GM12878 (cell line): ENCODE data around the gene P3H2. TPM values are rescaled to one million over a fixed set of nuclear protein-coding genes. Genes with fewer than 3 reads are reported as not detected.
A peak's percentile ranks its signal among the peaks of the same experiment; 100 is the strongest.

Source experiments
- ATAC-seq: fragments of 200-7000 bp; cut with Tn5 transposase; 3 replicates; pipeline ENCODE4 v1.9.1; 2020; ENCODE audit warnings: mild to moderate bottlenecking, moderate library complexity
- BruUV-seq: library from RNA; stranded (reverse); fragments of 400-500 nt; replicated peaks from 2 replicates; lab custom pipeline; 2021; lab: Mats Ljungman, UMichigan
- CTCF ChIA-PET: fragments of 300-600 bp; sonication (Branson Sonifier 250); formaldehyde crosslinking; extraction: SDS; loops from one replicate; lab custom pipeline; 2021; ENCODE audit warnings: inconsistent platforms; lab: Yijun Ruan, JAX
- POLR2A ChIA-PET: fragments of 350-600 bp; formaldehyde crosslinking; extraction: SDS; loops from one replicate; lab custom pipeline; 2021; ENCODE audit warnings: inconsistent platforms; lab: Charles Lee
- RAD21 ChIA-PET: fragments of 300-600 bp; sonication (Branson Sonifier 250); formaldehyde crosslinking; loops from one replicate; lab custom pipeline; 2023; ENCODE audit warnings: antibody characterized with exemption; ENCODE audit not compliant: unreplicated experiment; lab: Charles Lee
- SMC1A ChIA-PET: fragments of 300-600 bp; sonication (Branson Sonifier 250); formaldehyde crosslinking; loops from one replicate; lab custom pipeline; 2023; ENCODE audit not compliant: unreplicated experiment, uncharacterized antibody; lab: Charles Lee
- DNase-seq: peaks from one replicate; pipeline ENCODE4 v3.0.0-alpha.2; 2011; ENCODE audit warnings: low read depth, low spot score
- FAIRE-seq: peaks from 3 replicates; lab custom pipeline; 2011; peaks lifted over from hg19 to GRCh38; lab: Jason Lieb, UNC
- H2AFZ ChIP-seq: 2 replicates; pipeline ENCODE4 v1.6.0; 2011; ENCODE audit warnings: low read depth, low read length, control low read depth; ENCODE audit not compliant: control insufficient read depth
- H3K27ac ChIP-seq: 2 replicates; pipeline ENCODE4 v1.5.1; 2011; ENCODE audit warnings: control low read depth; ENCODE audit not compliant: control insufficient read depth, insufficient read depth
- H3K27me3 ChIP-seq, 2 experiments: replicated peaks in 1 of 2; 2 replicates each; pipeline versions ENCODE4 v1.6.0 to v1.6.1; 2011; ENCODE audit warnings: low read length in 1 of 2; ENCODE audit not compliant: control insufficient read depth in 2 of 2, insufficient read depth in 2 of 2
- H3K36me3 ChIP-seq, 2 experiments: 2 replicates each; pipeline ENCODE4 v1.5.1; 2011; ENCODE audit warnings: low read length in 1 of 2; ENCODE audit not compliant: control insufficient read depth in 2 of 2, insufficient read depth in 2 of 2
- H3K4me1 ChIP-seq: 2 replicates; pipeline ENCODE4 v1.6.1; 2011; ENCODE audit warnings: mild to moderate bottlenecking, low read length, moderate library complexity, mixed read lengths; ENCODE audit not compliant: control insufficient read depth, insufficient read depth
- H3K4me2 ChIP-seq: 2 replicates; pipeline ENCODE4 v1.6.0; 2011; ENCODE audit warnings: control low read depth; ENCODE audit not compliant: control insufficient read depth, insufficient read depth
- H3K4me3 ChIP-seq: fragments of 200-600 bp; sonication (generic); 2 replicates; pipeline ENCODE4 v1.5.1; 2016
- H3K79me2 ChIP-seq: 2 replicates; pipeline ENCODE4 v1.6.0; 2011; ENCODE audit warnings: low read length; ENCODE audit not compliant: control insufficient read depth, insufficient read depth
- H3K9ac ChIP-seq: 2 replicates; pipeline ENCODE4 v1.8.0; 2011; ENCODE audit warnings: low read length, control low read depth, mixed read lengths; ENCODE audit not compliant: control insufficient read depth, insufficient read depth
- H3K9me3 ChIP-seq: replicated peaks from 3 replicates; pipeline ENCODE4 v1.5.1; 2011; ENCODE audit warnings: mild to moderate bottlenecking, low read length; ENCODE audit not compliant: control insufficient read depth, insufficient read depth
- H4K20me1 ChIP-seq: 2 replicates; pipeline ENCODE4 v1.6.0; 2011; ENCODE audit not compliant: control insufficient read depth, insufficient read depth
- BMI1 ChIP-seq: fragments of 450-650 bp; IDR thresholded peaks from 2 replicates; pipeline ENCODE4 v1.6.1; 2016; ENCODE audit warnings: mild to moderate bottlenecking, moderate library complexity, borderline replicate concordance
- ETV6 ChIP-seq, 2 experiments: fragments of 450-650 bp in 1 of 2; IDR thresholded peaks in 1 of 2; conservative IDR thresholded peaks in 1 of 2; 2 replicates each; pipeline ENCODE4 v1.6.1; 2014; ENCODE audit warnings: antibody characterized with exemption in 1 of 2, borderline replicate concordance in 1 of 2, low read depth in 1 of 2, mild to moderate bottlenecking in 1 of 2, moderate library complexity in 1 of 2
- IRF4 ChIP-seq: IDR thresholded peaks from 2 replicates; pipeline ENCODE4 v1.6.1; 2011; ENCODE audit warnings: low read depth, low read length
- KDM1A ChIP-seq: fragments of 200-600 bp; sonication (generic); IDR thresholded peaks from 2 replicates; pipeline ENCODE4 v1.6.1; 2016; ENCODE audit warnings: borderline replicate concordance
- KLF5 ChIP-seq: fragments of 450-650 bp; IDR thresholded peaks from 2 replicates; pipeline ENCODE4 v1.6.1; 2014; ENCODE audit warnings: mild to moderate bottlenecking; ENCODE audit not compliant: partially characterized antibody
- NFIC ChIP-seq: IDR thresholded peaks from 2 replicates; pipeline ENCODE4 v1.6.1; 2012; ENCODE audit warnings: low read depth, mild to moderate bottlenecking, inconsistent platforms, low read length, moderate library complexity
- RBBP5 ChIP-seq: fragments of 200-600 bp; sonication (generic); conservative IDR thresholded peaks from 2 replicates; pipeline ENCODE4 v1.6.1; 2016
- REST ChIP-seq: IDR thresholded peaks from 2 replicates; pipeline ENCODE4 v1.6.1; 2012; ENCODE audit warnings: mild to moderate bottlenecking, low read depth, low read length
- SIX5 ChIP-seq: IDR thresholded peaks from 2 replicates; pipeline ENCODE4 v1.6.1; 2011; ENCODE audit warnings: mild to moderate bottlenecking, low read depth, low read length, moderate library complexity; ENCODE audit not compliant: severe bottlenecking
- SUZ12 ChIP-seq: fragments of 200-600 bp; sonication (generic); IDR thresholded peaks from one replicate; pipeline ENCODE4 v1.6.1; 2018; ENCODE audit warnings: antibody characterized with exemption, mild to moderate bottlenecking; ENCODE audit not compliant: unreplicated experiment
- TCF12 ChIP-seq: IDR thresholded peaks from 2 replicates; pipeline ENCODE4 v1.6.1; 2011; ENCODE audit warnings: low read depth, mild to moderate bottlenecking, low read length
- ZNF24 ChIP-seq: fragments of 450-650 bp; IDR thresholded peaks from 2 replicates; pipeline ENCODE4 v1.6.1; 2017; ENCODE audit warnings: antibody characterized with exemption, mild to moderate bottlenecking
- ZNF622 ChIP-seq: fragments of 450-650 bp; IDR thresholded peaks from 2 replicates; pipeline ENCODE4 v1.6.1; 2017; ENCODE audit warnings: mild to moderate bottlenecking, inconsistent platforms
- ZZZ3 ChIP-seq: IDR thresholded peaks from 2 replicates; pipeline ENCODE4 v1.6.1; 2011; ENCODE audit warnings: low read depth; ENCODE audit not compliant: control insufficient read depth, insufficient read length
- WGBS: methylation state at CpG from one replicate; pipeline ENCODE4 v1.1.6; 2016; ENCODE audit warnings: low lambda C conversion rate; ENCODE audit not compliant: insufficient replicate concordance, insufficient coverage; ENCODE audit errors: missing lambda C conversion rate; 5-methylcytosine and 5-hydroxymethylcytosine counted together
- in situ Hi-C: fragments of 300-500 bp; cut with MboI; formaldehyde crosslinking; loops from 9 replicates; pipeline ENCODE4 v1.14.3; 2018; ENCODE audit warnings: mixed read lengths
- intact Hi-C: fragments of 100-400 bp; cut with micrococcal nuclease; formaldehyde crosslinking; loops from one replicate; pipeline ENCODE4 v1.14.2; 2022; ENCODE audit not compliant: unreplicated experiment
- polyA plus RNA-seq, 11 experiments: library from polyadenylated mRNA; depleted of rRNA in 4 of 11; unstranded in 6 of 11; stranded (reverse) in 5 of 11; fragments of >200 nt; fragmentation: Nextera tagmentation in 4 of 11; fragmentation: Illumina TruSeq in 1 of 11; extraction: Ambion mirVana in 4 of 11; extraction: Trizol in 1 of 11; gene quantifications; 1 replicate in 1 of 11; 2 replicates in 10 of 11; pipeline versions ENCODE4 v1.2.1 to v1.2.3, GENCODE V29; 2011 to 2016; ENCODE audit warnings: inconsistent platforms in 2 of 11, missing spikeins in 2 of 11, low read depth in 1 of 11
- total RNA-seq, 4 experiments: library from RNA; depleted of rRNA in 3 of 4; stranded (reverse); fragments of >200 nt in 3 of 4; fragmentation: Illumina TruSeq in 1 of 4; extraction: Trizol in 1 of 4; gene quantifications; 2 replicates each; pipeline versions ENCODE4 v1.2.1 to v1.2.3, GENCODE V29; 2013 to 2021
- TF ChIP-seq, protein P1 (sequence below): fragments of 450-650 bp; IDR thresholded peaks from 2 replicates; pipeline ENCODE4 v1.6.1; 2017; ENCODE audit warnings: borderline replicate concordance

P3H2 gene
- total and polyA plus RNA-seq, 10 of the 15 experiments (the other 5 are each of a cell fraction or from before 2014, with no cell fraction given) = 27.0 to 97.6 (median 83.2) TPM

DNA sequence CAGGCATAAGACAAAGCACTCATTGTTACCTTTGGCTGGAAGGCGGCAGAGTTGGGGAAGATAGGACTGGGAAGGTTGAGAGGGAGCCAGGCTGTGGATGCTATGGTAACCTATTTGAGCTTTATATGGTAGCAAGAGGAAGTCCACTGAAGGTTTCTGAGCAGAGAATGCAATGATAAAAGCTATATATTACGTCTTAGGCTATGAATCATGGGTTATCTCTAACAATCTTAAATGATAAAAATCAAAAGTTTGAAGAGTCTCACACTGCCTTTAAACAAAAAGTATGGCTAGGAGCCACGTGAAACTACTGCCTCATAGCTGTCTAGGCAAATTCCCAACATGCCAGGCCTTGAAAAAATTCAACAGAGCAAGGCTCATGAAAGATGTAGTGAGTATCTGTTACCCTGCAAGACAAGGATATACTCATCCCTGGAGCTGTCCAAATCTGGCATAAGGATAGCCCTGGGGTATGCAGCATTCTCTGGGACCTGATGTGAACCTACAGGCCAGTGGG lies 4.1 kb downstream of the P3H2 start (continued):
- TF ChIP-seq REST = peak; percentile 60; the same call in 1 of the 2 replicates
- TF ChIP-seq, all 136 proteins: peak for 2

GRCh38 chr3:190110826-190111225 lies 9.9 kb downstream of the P3H2 start:
- FAIRE-seq (no peak), ATAC-seq (no peak), DNase-seq (no peak)
- Histone ChIP-seq H3K4me2 (0 out of 2 replicates have a peak overlapping the region, but pooled peaks have one; percentile 17), H3K27me3 (no peaks in the 10 kb centered on the region), H3K9me3 (no peaks in the 10 kb centered on the region), H3K9ac (no peak overlapping the region), H3K36me3 (no peaks in the 10 kb centered on the region), H3K4me3 (no peak overlapping the region), H3K79me2 (peaks cover 3% of the 10 kb centered on the region), H3K27ac (no peak overlapping the region), H4K20me1 (no peaks in the 10 kb centered on the region), H3K4me1 (no peaks in the 10 kb centered on the region), H2AFZ (no peak overlapping the region)
- intact Hi-C loops = loop anchor here (5.0 kb wide), 1 partner anchor 144 kb away; no protein-coding TSS in a partner anchor
- SMC1A ChIA-PET = interaction anchor here (0.6 to 4.5 kb wide), 8 partner anchors 10 to 345 kb away, joined by 3 to 33 read pairs (median 4); partner anchors contain the start of gene P3H2
- BruUV-seq = no TSS peak
- RAD21 ChIA-PET = interaction anchor here (1.5 to 1.6 kb wide), 2 partner anchors 9 to 10 kb away, joined by 3 to 6 read pairs; no protein-coding TSS in a partner anchor
- in situ Hi-C loops = no loop called here
- WGBS = 0% methylated on average over 1 of the region's 1 CpG
- CTCF ChIA-PET = interaction anchor here (1.1 to 2.7 kb wide), 4 partner anchors 10 to 105 kb away, joined by 3 to 8 read pairs (median 5); no protein-coding TSS in a partner anchor
- POLR2A ChIA-PET = interaction anchor here (0.8 kb wide), 1 partner anchor 9 kb away, joined by 3 read pairs; no protein-coding TSS in a partner anchor
- TF ChIP-seq KLF5 = no peak
- no peak for TF ChIP-seq KDM1A
- no peak for TF ChIP-seq SIX5
- no peak for TF ChIP-seq ETV6 (conservative IDR thresholded peaks at IDR 0.05 in 1 of 2, IDR thresholded peaks at IDR 0.05 in 1 of 2; ENCODE audit: borderline replicate concordance in 1 of 2, low read depth in 1 of 2)
- no peak for TF ChIP-seq ZNF622
- TF ChIP-seq NFIC = no peak
- no peak for TF ChIP-seq ZNF24
- no peak for TF ChIP-seq IRF4
- TF ChIP-seq BMI1 = no peak
- TF ChIP-seq TCF12 = no peak
- no peak for TF ChIP-seq RBBP5
- no peak for TF ChIP-seq ZZZ3
- TF ChIP-seq, protein P1, sequence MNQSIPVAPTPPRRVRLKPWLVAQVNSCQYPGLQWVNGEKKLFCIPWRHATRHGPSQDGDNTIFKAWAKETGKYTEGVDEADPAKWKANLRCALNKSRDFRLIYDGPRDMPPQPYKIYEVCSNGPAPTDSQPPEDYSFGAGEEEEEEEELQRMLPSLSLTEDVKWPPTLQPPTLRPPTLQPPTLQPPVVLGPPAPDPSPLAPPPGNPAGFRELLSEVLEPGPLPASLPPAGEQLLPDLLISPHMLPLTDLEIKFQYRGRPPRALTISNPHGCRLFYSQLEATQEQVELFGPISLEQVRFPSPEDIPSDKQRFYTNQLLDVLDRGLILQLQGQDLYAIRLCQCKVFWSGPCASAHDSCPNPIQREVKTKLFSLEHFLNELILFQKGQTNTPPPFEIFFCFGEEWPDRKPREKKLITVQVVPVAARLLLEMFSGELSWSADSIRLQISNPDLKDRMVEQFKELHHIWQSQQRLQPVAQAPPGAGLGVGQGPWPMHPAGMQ = no peak
- TF ChIP-seq SUZ12 = no peak
